Measurements from ENCODE around the gene TSR3. TPM values are rescaled to one million over a fixed set of nuclear protein-coding genes. Genes with fewer than 3 reads are reported as not detected.
A peak's percentile ranks its signal among the peaks of the same experiment; 100 is the strongest.
"Not testable (repeated sequence)": the region's sequence is repeated elsewhere in the genome, so short reads cannot be mapped to it uniquely, and the experiment has no call there.

Gene TSR3
- total RNA-seq, 2 experiments from 2014 or later: 48.5 to 50.7 TPM

- Mint-ChIP-seq H3K9me3 (no peaks in the 10 kb centered on the region), H3K4me1 (ENCODE audit: low read depth) (peaks cover 13% of the 10 kb centered on the region), H3K27ac (no peak overlapping the region), H3K4me3 (no peak overlapping the region), H3K36me3 (ENCODE audit: low read depth) (no peaks in the 10 kb centered on the region), H3K27me3 (ENCODE audit: low read depth) (peaks cover 24% of the 10 kb centered on the region)
- CTCF ChIA-PET: interaction anchor here (0.6 to 2.5 kb wide), 3 partner anchors 11 to 62 kb away, joined by 3 to 7 read pairs (median 3); no protein-coding TSS in a partner anchor
- DNase-seq: no peak
- intact Hi-C loops (cut with micrococcal nuclease): loop anchor here (10.0 kb wide), 1 partner anchor 344 kb away; the partner anchor contains the start of gene JPT2
Measured at GRCh38 chr16:1330931-1331711, 20.6 kb downstream of the TSR3 start.

- H3K4me3 Mint-ChIP-seq: no peak overlapping the region
- intact Hi-C loops (cut with micrococcal nuclease): loop anchor here (10.0 kb wide), 1 partner anchor 344 kb away; the partner anchor contains the start of gene JPT2
- peak; percentile 31 for DNase-seq
Measured at GRCh38 chr16:1330260-1330914, 21.3 kb downstream of the TSR3 start.

GRCh38 chr16:1328961-1329360 is 22.7 kb downstream of the TSR3 start:
- DNase-seq; H3K27ac Mint-ChIP-seq; intact Hi-C loops (cut with micrococcal nuclease); H3K4me3 Mint-ChIP-seq; H3K9me3 Mint-ChIP-seq; H3K36me3 Mint-ChIP-seq (ENCODE audit: low read depth); CTCF ChIA-PET: not testable (repeated sequence)
- Mint-ChIP-seq H3K27me3 (ENCODE audit: low read depth) (peaks cover 13% of the 10 kb centered on the region), H3K4me1 (ENCODE audit: low read depth) (peaks cover 13% of the 10 kb centered on the region)

More at GRCh38 chr16:1330260-1330914, 21.3 kb downstream of the TSR3 start:
- CTCF ChIA-PET: interaction anchor here (1.0 to 2.5 kb wide), 4 partner anchors 12 to 33 kb away, joined by 3 to 7 read pairs (median 4); no protein-coding TSS in a partner anchor
- H3K4me1 Mint-ChIP-seq (ENCODE audit: low read depth): peaks cover 13% of the 10 kb centered on the region
- no peaks in the 10 kb centered on the region for H3K9me3 Mint-ChIP-seq
- no peaks in the 10 kb centered on the region for H3K36me3 Mint-ChIP-seq (ENCODE audit: low read depth)
- H3K27me3 Mint-ChIP-seq (ENCODE audit: low read depth): peaks cover 23% of the 10 kb centered on the region
- H3K27ac Mint-ChIP-seq: no peak overlapping the region

GRCh38 chr16:1328136-1328535 is 23.5 kb downstream of the TSR3 start:
- H3K9me3 Mint-ChIP-seq; DNase-seq; CTCF ChIA-PET; H3K36me3 Mint-ChIP-seq (ENCODE audit: low read depth); H3K4me3 Mint-ChIP-seq; H3K27ac Mint-ChIP-seq; intact Hi-C loops (cut with micrococcal nuclease): not testable (repeated sequence)
- Mint-ChIP-seq H3K27me3 (ENCODE audit: low read depth) (peaks cover 13% of the 10 kb centered on the region), H3K4me1 (ENCODE audit: low read depth) (peaks cover 13% of the 10 kb centered on the region)

- peaks cover 10% of the 10 kb centered on the region for H3K36me3 Mint-ChIP-seq (ENCODE audit: low read depth)
- H3K4me1 Mint-ChIP-seq (ENCODE audit: low read depth): peaks cover 11% of the 10 kb centered on the region
- no peak overlapping the region for H3K27ac Mint-ChIP-seq
- H3K27me3 Mint-ChIP-seq (ENCODE audit: low read depth): peaks cover 11% of the 10 kb centered on the region
- intact Hi-C loops (cut with micrococcal nuclease): no loop called here
- no peak overlapping the region for H3K4me3 Mint-ChIP-seq
- CTCF ChIA-PET: no interaction called here
- DNase-seq: no peak
- no peaks in the 10 kb centered on the region for H3K9me3 Mint-ChIP-seq
Measured at GRCh38 chr16:1327619-1327947, 24.1 kb downstream of the TSR3 start.

GRCh38 chr16:1326946-1327618 is 24.6 kb downstream of the TSR3 start:
- Mint-ChIP-seq H3K4me1 (ENCODE audit: low read depth) (peaks cover 9% of the 10 kb centered on the region), H3K27me3 (ENCODE audit: low read depth) (peaks cover 9% of the 10 kb centered on the region), H3K9me3 (no peaks in the 10 kb centered on the region), H3K27ac (no peak overlapping the region), H3K4me3 (no peak overlapping the region), H3K36me3 (ENCODE audit: low read depth) (peaks cover 10% of the 10 kb centered on the region)
- CTCF ChIA-PET: no interaction called here
- DNase-seq: no peak
- intact Hi-C loops (cut with micrococcal nuclease): no loop called here

GRCh38 chr16:1326391-1326790 is 25.3 kb downstream of the TSR3 start:
- CTCF ChIA-PET: no interaction called here
- H3K27me3 Mint-ChIP-seq (ENCODE audit: low read depth): peaks cover 3% of the 10 kb centered on the region
- H3K4me1 Mint-ChIP-seq (ENCODE audit: low read depth): peaks cover 2% of the 10 kb centered on the region
- intact Hi-C loops (cut with micrococcal nuclease): no loop called here
- no peaks in the 10 kb centered on the region for H3K9me3 Mint-ChIP-seq
- H3K4me3 Mint-ChIP-seq: no peak overlapping the region
- H3K27ac Mint-ChIP-seq: no peak overlapping the region
- peaks cover 10% of the 10 kb centered on the region for H3K36me3 Mint-ChIP-seq (ENCODE audit: low read depth)
- DNase-seq: no peak

GRCh38 chr16:1325673-1326371 is 25.9 kb downstream of the TSR3 start:
- peaks cover 12% of the 10 kb centered on the region for H3K36me3 Mint-ChIP-seq (ENCODE audit: low read depth)
- CTCF ChIA-PET: no interaction called here
- H3K9me3 Mint-ChIP-seq: no peaks in the 10 kb centered on the region
- no peak for DNase-seq
- no peak overlapping the region for H3K4me3 Mint-ChIP-seq
- peaks cover 1% of the 10 kb centered on the region for H3K27me3 Mint-ChIP-seq (ENCODE audit: low read depth)
- intact Hi-C loops (cut with micrococcal nuclease): no loop called here
- no peaks in the 10 kb centered on the region for H3K4me1 Mint-ChIP-seq (ENCODE audit: low read depth)
- no peak overlapping the region for H3K27ac Mint-ChIP-seq

- CTCF ChIA-PET: no interaction called here
- DNase-seq: no peak
- Mint-ChIP-seq H3K4me1 (ENCODE audit: low read depth) (no peaks in the 10 kb centered on the region), H3K36me3 (ENCODE audit: low read depth) (peaks cover 13% of the 10 kb centered on the region), H3K27ac (no peak overlapping the region), H3K27me3 (ENCODE audit: low read depth) (no peaks in the 10 kb centered on the region), H3K4me3 (no peak overlapping the region), H3K9me3 (no peaks in the 10 kb centered on the region)
- intact Hi-C loops (cut with micrococcal nuclease): no loop called here
Measured at GRCh38 chr16:1325261-1325660, 26.4 kb downstream of the TSR3 start.

- intact Hi-C loops (cut with micrococcal nuclease): no loop called here
Measured at GRCh38 chr16:1324286-1324826, 27.3 kb downstream of the TSR3 start.

GRCh38 chr16:1323296-1324239 is 28.1 kb downstream of the TSR3 start:
- no peak for DNase-seq
- Mint-ChIP-seq H3K27ac (peak overlapping the region; percentile 66), H3K4me1 (ENCODE audit: low read depth) (no peaks in the 10 kb centered on the region), H3K27me3 (ENCODE audit: low read depth) (no peaks in the 10 kb centered on the region), H3K9me3 (no peaks in the 10 kb centered on the region), H3K4me3 (no peak overlapping the region), H3K36me3 (ENCODE audit: low read depth) (peaks cover 25% of the 10 kb centered on the region)
- CTCF ChIA-PET: no interaction called here
- intact Hi-C loops (cut with micrococcal nuclease): no loop called here

More at GRCh38 chr16:1324286-1324826, 27.3 kb downstream of the TSR3 start:
- Mint-ChIP-seq H3K9me3 (no peaks in the 10 kb centered on the region), H3K36me3 (ENCODE audit: low read depth) (peaks cover 21% of the 10 kb centered on the region), H3K4me3 (no peak overlapping the region), H3K4me1 (ENCODE audit: low read depth) (no peaks in the 10 kb centered on the region), H3K27ac (no peak overlapping the region), H3K27me3 (ENCODE audit: low read depth) (no peaks in the 10 kb centered on the region)
- DNase-seq: no peak
- CTCF ChIA-PET: no interaction called here
